GM18526 (cell line): Measurements from ENCODE around the gene FNDC3B.

Experiments
- POLR2A ChIP-seq: IDR thresholded peaks from 3 replicates; pipeline ENCODE4 v1.6.1; 2011; ENCODE audit not compliant: insufficient read length; ENCODE audit errors: extremely low read depth

The FNDC3B gene

GRCh38 chr3:172256101-172256734 is 216.8 kb downstream of the FNDC3B start:
- TF ChIP-seq POLR2A = no peak

GRCh38 chr3:172257648-172258400 is 218.4 kb downstream of the FNDC3B start:
- TF ChIP-seq POLR2A = no peak

GRCh38 chr3:172258624-172259023 is 219.2 kb downstream of the FNDC3B start:
- TF ChIP-seq POLR2A = no peak

- no peak for TF ChIP-seq POLR2A
These were observed 219.7 kb downstream of the FNDC3B start for GRCh38 chr3:172259111-172259541.

- TF ChIP-seq POLR2A = no peak
These were observed 220.4 kb downstream of the FNDC3B start for GRCh38 chr3:172259726-172260248.

GRCh38 chr3:172260381-172260780 is 221.0 kb downstream of the FNDC3B start:
- no peak for TF ChIP-seq POLR2A

- TF ChIP-seq POLR2A = no peak
These were observed 221.7 kb downstream of the FNDC3B start for GRCh38 chr3:172261054-172261453.

GRCh38 chr3:172262991-172263608 is 223.7 kb downstream of the FNDC3B start:
- no peak for TF ChIP-seq POLR2A

- TF ChIP-seq POLR2A = no peak
These were observed 224.6 kb downstream of the FNDC3B start for GRCh38 chr3:172263781-172264486.

GRCh38 chr3:172266103-172266502 is 226.7 kb downstream of the FNDC3B start:
- no peak for TF ChIP-seq POLR2A

GRCh38 chr3:172268425-172268824 is 229.0 kb downstream of the FNDC3B start:
- TF ChIP-seq POLR2A = no peak

GRCh38 chr3:172268868-172269267 is 229.5 kb downstream of the FNDC3B start:
- no peak for TF ChIP-seq POLR2A

- no peak for TF ChIP-seq POLR2A
These were observed 231.3 kb downstream of the FNDC3B start for GRCh38 chr3:172270557-172271166.

GRCh38 chr3:172271386-172271976 is 232.1 kb downstream of the FNDC3B start:
- no peak for TF ChIP-seq POLR2A
